GM10847 (cell line): ENCODE results near the gene STXBP5.

Experiments
- POLR2A ChIP-seq: IDR thresholded peaks from 2 replicates; pipeline ENCODE4 v1.6.1; 2011; ENCODE audit not compliant: insufficient read length; ENCODE audit errors: extremely low read depth

STXBP5 gene

DNA sequence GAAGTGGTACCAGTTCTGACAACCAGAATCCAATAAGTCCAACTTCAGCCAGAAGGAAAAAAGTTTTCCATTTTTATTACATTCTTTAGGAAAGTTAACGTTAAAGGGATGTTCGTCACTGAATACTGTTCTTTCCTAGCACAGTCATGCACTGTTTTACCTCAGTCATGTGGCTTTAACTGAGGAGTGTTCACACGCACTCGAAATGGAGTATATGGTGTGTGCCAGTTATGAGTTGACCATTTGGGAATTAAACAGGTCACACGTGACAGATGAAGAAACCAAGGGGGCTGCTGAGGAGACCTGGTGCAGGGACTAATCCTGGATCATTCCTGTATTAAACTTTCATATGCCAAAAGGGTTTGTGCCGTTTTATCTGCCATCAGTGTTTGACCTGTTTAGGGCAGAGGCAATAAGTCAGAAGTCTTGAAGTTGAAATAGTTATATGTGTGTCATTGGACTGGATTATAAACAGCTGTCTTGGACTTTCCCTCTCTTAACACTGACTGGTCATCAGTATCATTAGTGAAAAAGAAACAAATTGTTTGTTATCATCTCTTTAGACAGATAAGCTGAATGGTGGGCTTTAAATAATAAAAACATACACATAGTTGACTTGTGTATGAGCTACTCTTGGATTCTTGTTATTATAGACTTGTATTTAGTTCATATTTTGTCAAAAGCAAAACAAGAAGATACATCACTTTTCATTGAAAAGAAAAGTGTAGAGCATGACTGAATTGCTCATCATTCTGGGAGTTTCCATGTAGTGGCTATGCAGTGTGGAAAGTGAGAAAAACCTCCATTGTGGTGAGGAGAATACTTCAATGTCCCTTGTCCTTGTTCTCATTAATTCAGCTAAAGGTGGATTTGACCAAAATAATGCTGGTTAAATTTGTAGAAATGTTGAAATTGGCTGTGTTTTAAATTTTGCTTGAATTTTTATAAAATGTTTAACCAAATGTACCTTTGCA is 180.8 kb downstream of the STXBP5 start:
- no peak for TF ChIP-seq POLR2A

GRCh38 chr6:147389463-147389862 is 185.2 kb downstream of the STXBP5 start:
- no peak for TF ChIP-seq POLR2A

GRCh38 chr6:147390909-147391536 is 186.8 kb downstream of the STXBP5 start:
- no peak for TF ChIP-seq POLR2A

DNA sequence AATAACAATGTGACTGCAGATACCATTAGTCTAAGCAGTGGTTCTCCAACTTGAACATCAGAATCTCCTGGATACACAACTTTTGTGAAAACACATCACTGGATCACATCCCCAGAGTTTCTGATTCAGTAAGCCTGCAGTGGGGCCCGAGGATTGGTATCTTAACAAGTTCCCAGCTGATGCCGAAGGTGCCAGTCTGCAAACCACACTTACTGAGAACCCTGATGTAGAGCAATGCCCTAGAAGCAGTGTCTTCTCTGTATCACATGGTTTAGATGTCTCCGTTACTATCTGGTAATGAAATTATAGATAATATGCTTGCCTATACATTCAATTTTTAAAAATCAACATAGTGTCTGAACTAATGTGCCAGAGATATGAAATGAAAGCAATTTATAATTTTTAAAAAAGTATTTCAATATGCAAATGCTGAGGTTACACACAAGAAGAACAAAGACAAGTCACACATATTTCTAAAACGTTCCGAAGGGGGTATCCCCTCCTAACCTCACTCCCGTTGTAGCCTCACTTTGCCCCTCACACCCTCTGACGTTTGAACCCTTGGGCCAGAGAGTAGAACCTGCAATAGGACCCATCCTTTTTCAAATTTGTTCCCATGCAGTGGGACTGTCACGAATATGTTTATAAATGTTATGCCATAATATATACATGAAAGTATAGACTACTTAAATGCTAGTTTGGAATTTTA is 188.9 kb downstream of the STXBP5 start:
- no peak for TF ChIP-seq POLR2A

GRCh38 chr6:147395158-147395557 is 190.9 kb downstream of the STXBP5 start:
- no peak for TF ChIP-seq POLR2A

DNA sequence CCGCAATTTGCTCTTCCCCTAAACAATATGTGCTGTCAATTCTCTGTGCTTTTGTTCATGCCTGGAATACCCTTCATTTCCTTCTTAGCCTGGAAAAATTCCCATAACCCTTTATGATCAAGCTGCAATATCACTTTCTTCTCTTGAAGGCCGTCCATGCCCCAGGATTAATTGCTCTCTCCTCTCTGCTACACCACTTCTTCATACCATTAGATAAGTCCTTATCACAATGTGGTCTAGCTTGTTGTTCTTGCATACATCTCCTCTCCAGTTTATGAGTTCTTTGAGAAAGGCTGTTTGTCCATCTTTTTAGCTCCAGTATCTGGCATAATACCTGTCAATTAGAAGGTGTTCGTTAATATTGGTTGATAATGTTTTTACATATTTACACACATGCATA is 193.1 kb downstream of the STXBP5 start:
- TF ChIP-seq POLR2A, result no peak

DNA sequence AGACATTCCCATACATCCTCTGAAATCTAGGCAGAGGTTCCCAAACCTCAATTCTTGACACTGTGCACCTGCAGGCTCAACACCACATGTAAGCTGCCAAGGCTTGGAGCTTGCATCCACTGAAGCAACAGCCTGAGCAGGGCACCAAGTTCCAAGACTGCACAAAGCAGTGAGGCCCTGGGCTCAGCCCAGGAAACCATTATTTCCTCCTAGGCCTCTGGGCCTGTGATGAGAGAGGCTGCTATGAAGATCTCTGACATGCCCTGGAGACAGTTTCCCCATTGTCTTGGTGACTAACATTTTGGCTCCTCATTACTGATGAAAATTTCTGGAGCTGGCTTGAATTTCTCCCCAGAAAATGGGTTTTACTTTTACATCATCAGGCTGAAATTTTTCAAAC is 196.8 kb downstream of the STXBP5 start:
- no peak for TF ChIP-seq POLR2A

DNA sequence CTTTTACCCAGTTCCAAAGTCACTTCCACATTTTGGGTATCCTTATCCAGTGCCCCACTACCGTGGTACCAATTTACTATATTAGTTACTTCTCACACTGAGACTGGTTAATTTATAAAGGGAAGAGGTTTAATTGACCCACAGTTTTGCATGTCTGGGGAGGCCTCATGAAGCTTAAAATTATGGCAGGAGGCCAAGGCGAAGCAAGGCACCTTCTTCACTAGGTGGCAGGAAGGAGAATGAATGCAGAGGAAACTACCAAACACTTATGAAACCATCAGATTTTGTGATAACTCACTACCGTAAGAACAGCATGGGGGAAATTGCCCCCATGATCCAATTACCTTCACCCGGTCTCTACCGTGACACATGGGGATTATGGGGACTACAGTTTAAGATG is 197.6 kb downstream of the STXBP5 start:
- no peak for TF ChIP-seq POLR2A

GRCh38 chr6:147406783-147407182 is 202.6 kb downstream of the STXBP5 start:
- no peak for TF ChIP-seq POLR2A

GRCh38 chr6:147407571-147407970 is 203.4 kb downstream of the STXBP5 start:
- no peak for TF ChIP-seq POLR2A

DNA sequence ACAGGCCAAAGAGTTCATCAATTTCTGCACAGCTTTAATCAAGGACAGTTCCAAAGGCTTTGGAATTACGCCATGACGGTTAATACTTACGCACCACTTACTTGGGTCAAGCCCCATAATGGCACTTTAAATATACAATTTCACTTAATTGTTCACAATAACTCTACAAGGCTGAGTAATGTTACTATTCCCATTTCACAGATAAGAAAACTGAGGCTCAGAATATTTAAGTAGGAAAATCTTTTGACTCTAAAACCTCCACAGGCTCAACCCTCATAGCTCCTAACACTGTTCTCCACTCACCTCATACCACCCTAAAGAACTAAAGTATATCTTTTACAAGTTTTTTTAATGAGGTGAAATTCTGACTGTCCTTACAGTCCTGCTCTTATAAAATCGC is 212.4 kb downstream of the STXBP5 start:
- no peak for TF ChIP-seq POLR2A

- no peak for TF ChIP-seq POLR2A
Observed at GRCh38 chr6:147417954-147418353, 213.7 kb downstream of the STXBP5 start.

GRCh38 chr6:147418523-147418922 is 214.3 kb downstream of the STXBP5 start:
- TF ChIP-seq POLR2A, result no peak

DNA sequence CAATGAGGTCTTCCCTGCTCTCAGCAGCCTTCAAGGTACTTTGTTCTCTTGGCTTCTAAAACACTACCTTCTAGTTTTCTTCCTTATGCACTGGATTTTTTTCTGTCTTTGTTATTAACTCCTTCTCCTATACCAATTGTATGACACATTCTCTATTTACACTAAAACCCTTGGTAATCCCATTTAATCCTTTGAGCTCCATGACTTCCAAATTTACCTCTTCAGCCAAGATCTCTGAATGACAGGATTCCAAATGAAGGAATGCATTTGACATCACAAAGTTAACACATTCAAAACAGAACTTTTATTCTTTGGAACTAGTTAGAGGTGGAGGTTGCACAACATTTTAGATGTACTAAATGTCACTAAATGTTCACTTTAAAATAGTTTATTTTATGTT is 217.7 kb downstream of the STXBP5 start:
- no peak for TF ChIP-seq POLR2A

GRCh38 chr6:147423111-147423510 is 218.9 kb downstream of the STXBP5 start:
- TF ChIP-seq POLR2A, result no peak

- TF ChIP-seq POLR2A, result no peak
Observed at GRCh38 chr6:147429794-147430193, 225.6 kb downstream of the STXBP5 start.
